Peyer's patch (tissue), 4 donors: ENCODE results near the gene CYB5R3. TPM values are rescaled to one million over a fixed set of nuclear protein-coding genes. Genes with fewer than 3 reads are reported as not detected.

Experiments
- DNase-seq, 3 donors: peaks; one replicate each; pipeline ENCODE4 v3.0.0-alpha.2; 2017 to 2019
- H3K27ac ChIP-seq, 4 donors: fragments of 200-600 bp; sonication (generic); one replicate each; pipeline ENCODE4 v1.5.1; 2016 to 2019
- H3K27me3 ChIP-seq, 2 donors: fragments of 200-600 bp; sonication (generic); one replicate each; pipeline ENCODE4 v1.5.1; 2019
- H3K36me3 ChIP-seq, 3 donors: fragments of 200-600 bp; sonication (generic); one replicate each; pipeline ENCODE4 v1.5.1; 2016 to 2019
- H3K4me1 ChIP-seq, 4 donors: fragments of 200-600 bp; sonication (generic); one replicate each; pipeline ENCODE4 v1.5.1; 2016 to 2019
- H3K4me3 ChIP-seq, 4 donors: fragments of 200-600 bp; sonication (generic); 1 replicate in 3 of 4; 2 replicates in 1 of 4; pipeline ENCODE4 v1.5.1; 2016 to 2019; ENCODE audit warnings: mild to moderate bottlenecking in 1 of 4
- H3K9me3 ChIP-seq, 4 donors: fragments of 200-600 bp; sonication (generic); one replicate each; pipeline ENCODE4 v1.5.1; 2016 to 2019; ENCODE audit warnings: mild to moderate bottlenecking in 1 of 4
- CTCF ChIP-seq, 6 experiments: fragments of 450-650 bp in 4 of 6; fragments of 200-600 bp in 2 of 6; sonication (generic) in 1 of 6; IDR thresholded peaks; one replicate each; pipeline ENCODE4 v1.5.1; 2017 to 2019; ENCODE audit warnings: antibody characterized with exemption in 6 of 6, mild to moderate bottlenecking in 3 of 6, moderate library complexity in 1 of 6
- POLR2A ChIP-seq, 2 donors: fragments of 450-650 bp; IDR thresholded peaks; one replicate each; pipeline ENCODE4 v1.5.1; 2017; ENCODE audit warnings: antibody characterized with exemption in 2 of 2, mild to moderate bottlenecking in 2 of 2, moderate library complexity in 2 of 2
- total RNA-seq, 4 donors: library from RNA; depleted of rRNA; stranded (reverse); fragments of >200 nt; gene quantifications; one replicate each; pipeline ENCODE4 v1.1.0, GENCODE V29; 2016

The CYB5R3 gene
- total RNA-seq, 4 donors from 2014 or later = 59.4 to 147 (median 117) TPM

DNA sequence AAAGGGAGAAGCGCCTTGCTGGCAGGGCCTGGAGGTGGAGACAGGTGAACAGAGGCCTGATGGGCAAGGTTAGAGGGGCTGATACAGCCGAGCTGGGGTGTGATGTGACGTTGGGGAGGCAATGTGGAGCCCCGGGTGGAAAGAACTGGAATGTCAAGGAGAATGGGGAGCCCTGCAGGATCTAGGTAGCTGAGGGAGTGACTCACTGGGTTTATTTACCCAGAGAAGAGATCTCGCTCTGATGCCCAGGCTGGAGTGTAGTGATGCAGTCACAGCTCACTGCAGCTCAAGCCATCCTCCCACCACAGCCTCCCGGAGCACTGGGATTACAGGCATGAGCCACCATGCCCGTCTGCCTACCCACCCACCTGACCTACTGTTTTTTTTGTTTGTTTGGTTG, 1.9 kb upstream of the CYB5R3 start:
- no peak overlapping the region for H3K4me3 ChIP-seq
- no peaks in the 10 kb centered on the region for H3K27me3 ChIP-seq
- H3K4me1 ChIP-seq = peaks cover 16 to 25% (median 20%) of the 10 kb centered on the region in 4 donors
- TF ChIP-seq CTCF (IDR thresholded peaks at IDR 0.05) (no peak), POLR2A (IDR thresholded peaks at IDR 0.05) (no peak)
- no peaks in the 10 kb centered on the region for H3K9me3 ChIP-seq
- no peak for DNase-seq
- H3K36me3 ChIP-seq = no peaks in the 10 kb centered on the region
- no peak overlapping the region for H3K27ac ChIP-seq

- H3K27me3 ChIP-seq = no peaks in the 10 kb centered on the region
- no peaks in the 10 kb centered on the region for H3K36me3 ChIP-seq
- peak overlapping the region; percentile 88 to 99 (median 94) for H3K27ac ChIP-seq
- peak overlapping the region; percentile 86 to 100 (median 96) for H3K4me3 ChIP-seq
- peaks cover 18 to 50% (median 35%) of the 10 kb centered on the region in 4 donors for H3K4me1 ChIP-seq
- DNase-seq = peak; percentile 56 to 90 (median 88)
- no peaks in the 10 kb centered on the region for H3K9me3 ChIP-seq
- TF ChIP-seq POLR2A (IDR thresholded peaks at IDR 0.05) (peak; percentile 78 to 87), CTCF (IDR thresholded peaks at IDR 0.05) (no peak)
These were observed 585 bp downstream of the CYB5R3 start for GRCh38 chr22:42648368-42649245.

DNA sequence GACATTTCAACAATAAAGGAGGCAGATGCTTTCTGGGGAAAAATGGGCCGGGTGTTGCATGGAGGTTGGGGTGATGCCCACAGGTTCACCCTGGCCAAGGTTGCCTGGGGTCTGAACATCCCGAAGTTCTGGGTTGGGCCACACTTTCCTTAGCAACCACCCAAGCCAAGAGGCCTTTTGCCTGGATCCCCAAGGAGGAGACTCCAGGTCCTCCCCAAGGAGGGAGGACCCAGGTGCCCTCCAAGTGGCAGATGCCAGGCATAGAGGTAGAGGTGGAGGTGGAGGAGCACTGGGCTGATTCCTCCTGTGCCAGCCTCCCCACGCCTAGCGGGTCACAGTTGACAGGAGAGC, 1.2 kb downstream of the CYB5R3 start:
- TF ChIP-seq POLR2A (IDR thresholded peaks at IDR 0.05) (no peak), CTCF (IDR thresholded peaks at IDR 0.05) (no peak)
- Histone ChIP-seq H3K4me1 (peaks cover 18 to 56% (median 36%) of the 10 kb centered on the region in 4 donors), H3K27ac (peak overlapping the region; percentile 88 to 99 (median 94)), H3K36me3 (no peaks in the 10 kb centered on the region), H3K9me3 (no peaks in the 10 kb centered on the region), H3K4me3 (peak overlapping the region; percentile 86 to 100 (median 96)), H3K27me3 (no peaks in the 10 kb centered on the region)
- DNase-seq = no peak

GRCh38 chr22:42646569-42647525, 2.3 kb downstream of the CYB5R3 start:
- DNase-seq = peak in 1 of 3 donors; percentile 60
- no peaks in the 10 kb centered on the region for H3K9me3 ChIP-seq
- peaks cover 18 to 67% (median 36%) of the 10 kb centered on the region in 4 donors for H3K4me1 ChIP-seq
- no peak for TF ChIP-seq POLR2A (IDR thresholded peaks at IDR 0.05)
- no peak for TF ChIP-seq CTCF (IDR thresholded peaks at IDR 0.05)
- H3K27ac ChIP-seq = peak overlapping the region; percentile 11 to 98 (median 74)
- no peaks in the 10 kb centered on the region for H3K27me3 ChIP-seq
- peak overlapping the region in 2 of 4 donors; percentile 43 for H3K4me3 ChIP-seq
- no peaks in the 10 kb centered on the region for H3K36me3 ChIP-seq

DNA sequence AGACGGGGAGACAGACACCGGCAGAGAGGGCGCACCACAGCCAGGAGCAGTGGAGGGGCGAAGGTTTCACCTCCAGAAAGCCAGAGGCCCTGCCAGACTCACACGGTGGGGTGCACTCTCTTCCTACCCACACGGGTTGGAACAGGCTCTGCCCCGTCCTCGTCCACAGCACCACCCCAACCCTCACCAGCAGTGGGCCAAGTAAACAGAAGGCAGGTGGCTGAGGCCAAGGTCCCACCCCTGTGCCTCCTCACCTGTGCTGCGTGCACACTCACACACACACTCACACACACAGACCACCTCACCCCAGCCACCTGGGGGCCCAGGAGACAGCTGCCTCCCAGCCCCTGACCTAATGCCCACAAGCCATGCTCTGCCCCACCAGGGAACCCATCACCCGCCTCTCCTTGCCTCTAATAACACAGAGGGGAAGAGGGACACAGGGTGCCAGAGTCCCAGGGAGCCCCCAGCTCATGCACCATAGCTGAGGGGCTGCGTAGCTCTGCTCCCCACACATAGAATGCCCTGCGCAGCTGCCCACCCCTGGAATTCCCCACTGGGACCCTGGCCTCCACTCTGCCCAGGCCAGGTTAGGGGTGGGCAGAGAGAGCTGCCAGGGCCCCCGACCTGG, 3.1 kb downstream of the CYB5R3 start:
- peak in 2 of 3 donors; percentile 65 to 71 for DNase-seq
- H3K4me3 ChIP-seq = peak overlapping the region in 2 of 4 donors; percentile 43
- H3K4me1 ChIP-seq = peaks cover 18 to 71% (median 36%) of the 10 kb centered on the region in 4 donors

More for the DNA sequence above, 3.1 kb downstream of the CYB5R3 start:
- no peaks in the 10 kb centered on the region for H3K9me3 ChIP-seq
- peak in 1 of 2 donors; percentile 6 for TF ChIP-seq POLR2A (IDR thresholded peaks at IDR 0.05)
- no peak for TF ChIP-seq CTCF (IDR thresholded peaks at IDR 0.05)
- H3K27ac ChIP-seq = peak overlapping the region; percentile 42 to 98 (median 74)
- no peaks in the 10 kb centered on the region for H3K36me3 ChIP-seq
- no peaks in the 10 kb centered on the region for H3K27me3 ChIP-seq
